Prostate gland (tissue), 2 donors: ENCODE data around the gene CSRNP2. TPM values are rescaled to one million over a fixed set of nuclear protein-coding genes. Genes with fewer than 3 reads are reported as not detected.

ENCODE experiments used
- DNase-seq: peaks from one replicate; pipeline ENCODE4 v3.0.0-alpha.2; 2019; ENCODE audit warnings: low spot score
- H3K27ac ChIP-seq, 2 donors: fragments of 200-600 bp; sonication (generic); 2 replicates each; pipeline ENCODE4 v1.5.1; 2017 to 2019
- H3K27me3 ChIP-seq: fragments of 200-600 bp; sonication (generic); replicated peaks from 2 replicates; pipeline ENCODE4 v1.5.1; 2019; ENCODE audit not compliant: insufficient read depth
- H3K36me3 ChIP-seq, 2 donors: fragments of 200-600 bp; sonication (generic); 1 replicate in 1 of 2; 2 replicates in 1 of 2; pipeline versions ENCODE4 v1.5.1 to v1.8.1; 2017 to 2019
- H3K4me1 ChIP-seq: fragments of 200-600 bp; sonication (generic); replicated peaks from 2 replicates; pipeline ENCODE4 v1.5.1; 2019
- H3K4me3 ChIP-seq, 2 donors: fragments of 200-600 bp; sonication (generic); 2 replicates each; pipeline ENCODE4 v1.5.1; 2017 to 2019
- H3K9me3 ChIP-seq: fragments of 200-600 bp; sonication (generic); 2 replicates; pipeline ENCODE4 v1.5.1; 2017
- CTCF ChIP-seq, 4 experiments: fragments of 200-600 bp in 2 of 4; fragments of 450-650 bp in 2 of 4; sonication (generic) in 2 of 4; IDR thresholded peaks; 1 replicate in 3 of 4; 2 replicates in 1 of 4; pipeline ENCODE4 v1.5.1; 2016 to 2019; ENCODE audit warnings: antibody characterized with exemption in 4 of 4, mild to moderate bottlenecking in 2 of 4, moderate library complexity in 2 of 4
- POLR2A ChIP-seq: fragments of 450-650 bp; IDR thresholded peaks from one replicate; pipeline ENCODE4 v1.6.1; 2016; ENCODE audit warnings: antibody characterized with exemption, mild to moderate bottlenecking
- POLR2AphosphoS5 ChIP-seq: sonication (generic); formaldehyde crosslinking; IDR thresholded peaks from one replicate; pipeline ENCODE4 v1.6.1; 2017; ENCODE audit warnings: antibody characterized with exemption
- WGBS: methylation state at CpG from one replicate; pipeline ENCODE4 v1.1.5; 2018; 5-methylcytosine and 5-hydroxymethylcytosine counted together
- intact Hi-C: fragments of 100-400 bp; cut with DNase I; formaldehyde crosslinking; loops from one replicate; pipeline ENCODE4 v1.14.2; 2022
- total RNA-seq, 2 donors: library from RNA; depleted of rRNA; stranded (reverse); fragments of >200 nt; gene quantifications; one replicate each; pipeline ENCODE4 v1.1.0, GENCODE V29; 2016

The CSRNP2 gene
- total RNA-seq, 2 donors from 2014 or later: 27.3 to 46.1 TPM

GRCh38 chr12:51033457-51034089 is 49.8 kb downstream of the CSRNP2 start:
- WGBS: 96% methylated on average over 4 of the region's 4 CpGs
- no peak for DNase-seq
- Histone ChIP-seq H3K36me3 (no peaks in the 10 kb centered on the region), H3K27me3 (no peaks in the 10 kb centered on the region), H3K27ac (no peak overlapping the region), H3K9me3 (no peaks in the 10 kb centered on the region), H3K4me1 (no peaks in the 10 kb centered on the region), H3K4me3 (no peak overlapping the region)
- intact Hi-C loops: no loop called here
- TF ChIP-seq POLR2A: no peak

GRCh38 chr12:51033048-51033447 is 50.3 kb downstream of the CSRNP2 start:
- WGBS: 87% methylated on average over 2 of the region's 2 CpGs
- intact Hi-C loops: no loop called here
- Histone ChIP-seq H3K27ac (no peak overlapping the region), H3K4me1 (no peaks in the 10 kb centered on the region), H3K4me3 (no peak overlapping the region), H3K36me3 (no peaks in the 10 kb centered on the region), H3K9me3 (no peaks in the 10 kb centered on the region), H3K27me3 (no peaks in the 10 kb centered on the region)
- TF ChIP-seq CTCF (IDR thresholded peaks at IDR 0.05) (no peak), POLR2A (no peak), POLR2AphosphoS5 (no peak)
- no peak for DNase-seq

- H3K9me3 ChIP-seq: no peaks in the 10 kb centered on the region
- no peaks in the 10 kb centered on the region for H3K27me3 ChIP-seq
- no peak overlapping the region for H3K4me3 ChIP-seq
- WGBS: 40% methylated on average over 5 of the region's 5 CpGs
- H3K27ac ChIP-seq: no peak overlapping the region
- no peaks in the 10 kb centered on the region for H3K36me3 ChIP-seq
- intact Hi-C loops: no loop called here
- peaks cover 2% of the 10 kb centered on the region for H3K4me1 ChIP-seq
- no peak for DNase-seq
- TF ChIP-seq CTCF (IDR thresholded peaks at IDR 0.05): no peak
- TF ChIP-seq POLR2A: no peak
These were observed 54.6 kb downstream of the CSRNP2 start for GRCh38 chr12:51028813-51029150.

GRCh38 chr12:51028126-51028812 is 55.1 kb downstream of the CSRNP2 start:
- Histone ChIP-seq H3K4me3 (no peak overlapping the region), H3K27me3 (no peaks in the 10 kb centered on the region), H3K27ac (no peak overlapping the region), H3K9me3 (no peaks in the 10 kb centered on the region), H3K36me3 (no peaks in the 10 kb centered on the region), H3K4me1 (peaks cover 3% of the 10 kb centered on the region)
- TF ChIP-seq CTCF (IDR thresholded peaks at IDR 0.05): peak in 2 of 4 experiments; percentile 51 to 55
- no peak for TF ChIP-seq POLR2A
- TF ChIP-seq POLR2AphosphoS5: peak; percentile 45
- DNase-seq: peak; percentile 51
- intact Hi-C loops: no loop called here
- WGBS: 18% methylated on average over 9 of the region's 9 CpGs

GRCh38 chr12:51027342-51027835 is 56.0 kb downstream of the CSRNP2 start:
- TF ChIP-seq CTCF (IDR thresholded peaks at IDR 0.05) (no peak), POLR2AphosphoS5 (no peak), POLR2A (no peak)
- H3K4me1 ChIP-seq: peaks cover 3% of the 10 kb centered on the region
- 86% methylated on average over 15 of the region's 15 CpGs for WGBS
- H3K9me3 ChIP-seq: no peaks in the 10 kb centered on the region
- no peak overlapping the region for H3K27ac ChIP-seq
- intact Hi-C loops: no loop called here
- H3K4me3 ChIP-seq: no peak overlapping the region
- DNase-seq: no peak
- H3K27me3 ChIP-seq: no peaks in the 10 kb centered on the region
- no peaks in the 10 kb centered on the region for H3K36me3 ChIP-seq
